Adipocyte (in vitro differentiated cells): ENCODE data around the gene RBM20.
"Not testable (repeated sequence)": the region's sequence is repeated elsewhere in the genome, so short reads cannot be mapped to it uniquely, and the experiment has no call there.

ENCODE experiments used
- DNase-seq: peaks from one replicate; pipeline ENCODE4 v3.0.0-alpha.2; 2015; ENCODE audit warnings: low read depth
- H3K27me3 ChIP-seq: replicated peaks from 2 replicates; pipeline ENCODE4 v1.7.0; 2013; ENCODE audit warnings: mild to moderate bottlenecking, low read length, moderate library complexity; ENCODE audit not compliant: control insufficient read depth, insufficient read depth
- H3K36me3 ChIP-seq: 2 replicates; pipeline ENCODE4 v1.7.0; 2013; ENCODE audit warnings: low read length, mild to moderate bottlenecking, moderate library complexity; ENCODE audit not compliant: control insufficient read depth, insufficient read depth, severe bottlenecking
- H3K4me1 ChIP-seq: 2 replicates; pipeline ENCODE4 v1.7.0; 2013; ENCODE audit warnings: mild to moderate bottlenecking, low read length, moderate library complexity; ENCODE audit not compliant: control insufficient read depth, insufficient read depth
- H3K4me3 ChIP-seq: 2 replicates; pipeline ENCODE4 v1.7.0; 2013; ENCODE audit warnings: mild to moderate bottlenecking, low read length, moderate library complexity
- H3K9ac ChIP-seq: 2 replicates; pipeline ENCODE4 v1.7.0; 2013; ENCODE audit warnings: mild to moderate bottlenecking, low read length, moderate library complexity
- H3K9me3 ChIP-seq: 2 replicates; pipeline ENCODE4 v1.7.0; 2013; ENCODE audit warnings: mild to moderate bottlenecking, low read length, moderate library complexity; ENCODE audit not compliant: control insufficient read depth

Gene RBM20

DNA sequence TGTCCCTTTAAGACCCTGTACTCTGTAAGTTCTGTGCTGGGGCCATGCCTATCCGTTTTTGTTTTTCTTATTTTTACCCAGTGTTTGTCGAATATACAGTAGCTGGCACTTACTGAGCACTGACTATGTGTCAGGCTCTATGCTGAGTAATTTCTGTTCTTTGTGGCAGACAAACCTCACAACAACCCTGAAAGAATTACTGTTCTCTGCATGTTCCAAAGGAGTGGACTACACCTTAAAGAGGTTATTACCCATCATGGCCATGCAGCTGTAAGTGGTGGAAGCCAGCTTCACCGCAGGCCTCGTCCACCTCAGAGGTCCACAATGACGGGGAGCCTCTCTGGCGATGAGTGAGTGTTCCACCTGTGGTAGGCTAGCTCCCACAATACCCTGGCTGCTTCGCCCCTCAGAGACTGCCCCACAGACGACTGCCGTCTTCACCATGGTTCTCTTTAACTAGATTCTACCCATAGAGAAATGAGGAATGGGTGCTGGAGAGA is 30.1 kb upstream of the RBM20 start:
- no peak overlapping the region for H3K9ac ChIP-seq
- H3K9me3 ChIP-seq: no peaks in the 10 kb centered on the region
- no peak for DNase-seq
- H3K36me3 ChIP-seq: no peaks in the 10 kb centered on the region
- peaks cover 9% of the 10 kb centered on the region for H3K4me1 ChIP-seq
- no peak overlapping the region for H3K4me3 ChIP-seq
- peaks cover 19% of the 10 kb centered on the region for H3K27me3 ChIP-seq

DNA sequence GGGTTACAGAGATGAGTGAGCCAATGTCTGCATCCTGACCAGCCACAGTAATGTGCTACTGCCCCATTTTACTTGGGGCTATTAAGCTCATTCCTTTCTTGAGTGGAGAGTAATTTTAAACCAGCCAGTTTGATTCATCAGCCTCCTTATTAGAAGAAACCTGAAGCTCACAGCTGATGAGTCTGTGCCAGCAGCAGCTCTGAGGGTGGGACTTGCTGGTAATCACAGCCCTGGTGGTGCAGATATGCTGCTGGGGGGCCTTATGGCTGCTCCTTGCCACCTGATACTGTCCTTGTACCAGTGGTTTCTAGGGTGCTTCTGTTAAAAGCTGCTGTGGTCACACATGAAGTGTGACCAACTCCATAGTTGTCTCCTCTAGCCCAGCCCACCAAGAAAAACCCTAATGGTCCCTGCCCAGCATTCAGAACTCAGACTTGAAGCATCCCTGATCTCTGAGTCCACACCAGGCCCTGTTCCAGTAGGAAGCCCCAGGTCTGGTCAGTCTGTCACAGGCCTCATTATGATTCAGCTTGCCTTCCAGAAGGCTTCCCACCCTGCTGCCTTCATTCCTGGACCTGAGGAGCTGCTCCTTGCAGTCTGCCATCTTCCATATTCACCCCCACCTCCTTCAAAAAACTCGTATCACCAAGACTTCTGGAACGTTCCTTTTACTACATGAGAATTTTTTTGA is 28.9 kb upstream of the RBM20 start:
- Histone ChIP-seq H3K36me3 (no peaks in the 10 kb centered on the region), H3K4me1 (no peaks in the 10 kb centered on the region), H3K4me3 (no peak overlapping the region), H3K9me3 (no peaks in the 10 kb centered on the region), H3K27me3 (peaks cover 19% of the 10 kb centered on the region), H3K9ac (no peak overlapping the region)
- peak; percentile 11 for DNase-seq

DNA sequence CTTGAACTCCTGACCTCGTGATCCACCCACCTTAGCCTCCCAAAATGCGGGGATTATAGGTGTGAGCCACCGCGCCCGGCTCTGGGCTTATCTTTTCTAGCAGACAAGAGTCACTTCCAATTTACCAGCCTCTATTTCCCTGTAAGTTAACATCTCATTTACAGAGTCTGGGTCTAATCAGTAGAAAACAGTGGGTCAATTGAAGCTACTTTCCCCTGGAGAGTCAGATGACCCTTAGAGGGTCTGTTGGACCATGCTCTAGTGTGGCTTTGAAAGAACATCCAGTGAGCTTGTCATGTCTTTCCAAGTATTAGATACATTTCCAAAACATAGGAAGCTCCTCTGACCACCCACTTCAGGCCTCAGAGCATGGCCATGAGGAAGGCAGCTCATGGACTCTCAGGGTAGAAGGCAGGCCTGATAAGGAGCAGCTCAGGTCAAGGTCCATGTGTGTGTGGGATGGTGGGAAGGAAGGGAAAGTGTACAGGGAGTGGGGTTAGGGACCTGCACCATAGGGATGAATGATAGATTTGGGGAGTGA is 27.6 kb upstream of the RBM20 start:
- no peak for DNase-seq
- Histone ChIP-seq H3K27me3 (peaks cover 11% of the 10 kb centered on the region), H3K36me3 (no peaks in the 10 kb centered on the region), H3K9ac (no peak overlapping the region), H3K4me3 (no peak overlapping the region), H3K9me3 (no peaks in the 10 kb centered on the region), H3K4me1 (no peaks in the 10 kb centered on the region)

DNA sequence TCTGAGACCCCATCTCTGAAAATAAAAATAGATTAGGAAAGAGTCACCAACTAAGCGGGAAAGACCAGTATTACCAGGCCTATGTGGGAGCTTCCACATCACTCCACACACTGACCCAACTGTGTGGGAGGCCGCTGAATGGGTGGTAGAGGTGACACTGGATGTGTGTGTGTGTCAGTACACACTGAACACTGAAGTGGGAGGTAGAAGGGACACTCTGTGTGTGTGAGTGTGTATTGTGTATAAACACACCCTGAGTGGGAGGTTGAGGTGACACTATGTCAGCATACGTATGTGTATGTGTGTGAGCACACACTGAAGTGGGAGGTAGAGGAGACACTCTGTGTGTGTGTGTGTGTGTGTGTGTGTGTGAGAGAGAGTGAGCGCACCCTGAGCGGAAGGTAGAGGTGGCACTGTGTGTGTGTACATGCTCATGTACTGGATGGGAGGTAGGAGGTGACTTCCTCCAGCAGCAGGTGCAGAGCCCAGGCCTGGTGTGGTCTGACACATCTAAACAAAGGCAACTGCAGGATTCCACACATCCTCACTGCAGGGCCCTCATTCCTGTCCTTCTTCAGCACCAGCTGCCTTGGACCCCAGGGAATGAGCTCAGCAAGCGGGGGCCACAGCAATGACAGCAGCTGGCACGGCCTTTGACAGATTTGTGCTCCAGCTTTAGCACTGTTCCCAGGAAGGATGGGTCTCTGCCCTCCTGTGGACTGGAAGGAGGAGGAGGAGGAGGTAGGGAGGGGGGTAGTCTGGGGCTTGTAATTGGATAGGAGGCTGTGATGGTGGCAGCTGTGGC is 26.5 kb upstream of the RBM20 start:
- Histone ChIP-seq H3K9ac (no peak overlapping the region), H3K27me3 (peaks cover 4% of the 10 kb centered on the region), H3K4me1 (no peaks in the 10 kb centered on the region), H3K4me3 (no peak overlapping the region), H3K36me3 (no peaks in the 10 kb centered on the region), H3K9me3 (no peaks in the 10 kb centered on the region)
- no peak for DNase-seq

DNA sequence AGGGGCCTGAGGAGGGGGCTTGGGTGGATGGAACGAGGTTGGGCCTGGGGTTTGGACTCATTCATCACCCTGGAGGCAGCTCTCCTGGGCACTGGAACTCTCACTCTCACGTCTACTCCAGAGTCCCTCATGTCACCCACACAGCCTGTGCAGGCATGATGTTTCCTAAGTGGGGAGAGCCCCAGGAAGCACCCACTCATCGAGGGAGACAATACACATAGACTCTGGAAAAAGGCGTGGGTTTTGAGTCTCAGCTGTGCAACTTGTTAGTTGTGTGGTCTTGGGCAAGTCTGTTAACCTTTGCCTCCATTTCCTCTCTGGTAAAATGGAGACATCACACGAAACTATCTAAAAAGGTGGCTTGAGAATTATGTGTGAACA is 25.9 kb upstream of the RBM20 start:
- Histone ChIP-seq H3K36me3 (no peaks in the 10 kb centered on the region), H3K27me3 (peaks cover 3% of the 10 kb centered on the region), H3K4me3 (no peak overlapping the region), H3K9me3 (no peaks in the 10 kb centered on the region), H3K4me1 (no peaks in the 10 kb centered on the region), H3K9ac (no peak overlapping the region)
- DNase-seq: no peak

DNA sequence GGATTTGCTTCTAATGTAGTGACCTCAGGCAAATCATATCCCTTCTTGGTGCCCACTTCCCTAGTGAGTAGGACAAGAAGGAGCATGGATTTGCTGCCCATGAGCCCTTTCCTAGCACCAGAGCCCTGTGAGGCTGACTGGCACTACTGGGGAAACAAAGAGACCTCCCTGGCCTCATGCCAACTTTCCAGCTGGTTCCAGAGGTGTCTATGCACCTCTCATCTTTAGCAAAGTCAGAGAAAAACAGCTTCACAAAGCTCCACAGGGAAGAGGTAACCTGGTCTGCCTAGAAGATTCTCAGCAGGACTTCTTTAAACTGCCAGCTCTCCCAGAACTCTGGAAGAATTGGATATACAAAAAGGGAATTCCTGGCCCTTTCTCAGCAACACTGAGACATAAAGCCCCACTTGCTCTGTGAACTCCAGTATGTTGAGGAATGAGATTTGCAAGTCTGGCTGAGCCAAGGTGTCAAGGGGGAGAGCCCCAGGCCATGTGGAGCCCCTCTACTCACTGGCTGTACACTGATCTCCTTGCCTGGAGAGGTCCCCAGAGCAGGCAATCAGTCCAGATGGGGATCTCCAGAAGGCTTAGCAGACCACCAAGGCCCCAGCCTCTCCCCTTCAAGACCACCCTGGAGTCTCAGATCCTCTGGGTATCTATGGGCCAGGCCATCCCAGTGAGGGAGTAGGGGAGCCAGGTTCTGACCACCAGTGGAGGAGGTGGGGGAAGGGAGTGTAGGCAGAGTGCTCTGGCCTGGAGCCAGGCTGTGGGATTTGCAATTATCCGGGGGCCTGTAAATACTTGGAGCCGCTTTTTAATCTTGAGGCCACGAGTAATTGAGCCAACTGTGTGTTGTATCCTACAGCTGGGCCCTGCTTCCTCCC is 24.4 kb upstream of the RBM20 start:
- DNase-seq: no peak
- H3K9ac ChIP-seq: no peak overlapping the region
- H3K4me1 ChIP-seq: no peaks in the 10 kb centered on the region
- no peaks in the 10 kb centered on the region for H3K36me3 ChIP-seq
- no peak overlapping the region for H3K4me3 ChIP-seq
- H3K27me3 ChIP-seq: no peaks in the 10 kb centered on the region
- H3K9me3 ChIP-seq: no peaks in the 10 kb centered on the region

DNA sequence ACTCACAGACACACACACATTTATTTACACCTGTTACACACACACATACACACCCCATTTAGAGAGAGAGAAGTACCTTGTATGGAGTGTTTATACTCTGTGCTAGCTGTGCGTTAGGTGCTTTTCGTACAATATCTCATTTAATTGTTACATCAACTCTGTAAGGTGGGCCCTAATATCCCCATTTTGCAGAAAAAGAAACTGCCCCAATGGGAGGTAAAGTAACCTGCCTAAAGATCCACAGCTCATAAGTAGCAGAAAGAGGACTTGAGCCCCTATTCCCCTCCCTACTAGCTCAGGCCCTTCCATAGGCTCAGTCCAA is 23.8 kb upstream of the RBM20 start:
- no peak for DNase-seq
- Histone ChIP-seq H3K9me3 (no peaks in the 10 kb centered on the region), H3K4me1 (no peaks in the 10 kb centered on the region), H3K27me3 (no peaks in the 10 kb centered on the region), H3K9ac (no peak overlapping the region), H3K4me3 (no peak overlapping the region), H3K36me3 (no peaks in the 10 kb centered on the region)

DNA sequence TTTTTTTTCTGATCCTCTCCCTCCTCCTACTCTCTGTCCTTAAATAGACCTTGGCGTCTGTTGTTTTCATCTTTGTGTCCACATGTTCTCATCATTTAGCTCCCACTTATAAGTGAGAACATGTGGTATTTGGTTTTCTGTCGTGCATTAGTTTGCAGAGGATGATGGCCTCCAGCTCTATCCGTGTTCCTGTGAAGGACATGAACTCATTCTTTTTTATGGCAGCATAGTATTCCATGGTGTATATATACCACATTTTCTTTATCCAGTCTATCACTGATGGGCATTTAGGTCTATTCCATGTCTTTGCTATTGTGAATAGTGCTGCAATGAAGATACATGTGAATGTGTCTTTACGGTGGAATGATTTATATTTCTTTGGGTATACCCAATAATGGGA is 20.8 kb upstream of the RBM20 start:
- H3K4me1 ChIP-seq, DNase-seq, H3K9me3 ChIP-seq, H3K36me3 ChIP-seq, H3K4me3 ChIP-seq, H3K27me3 ChIP-seq, H3K9ac ChIP-seq: not testable (repeated sequence)

DNA sequence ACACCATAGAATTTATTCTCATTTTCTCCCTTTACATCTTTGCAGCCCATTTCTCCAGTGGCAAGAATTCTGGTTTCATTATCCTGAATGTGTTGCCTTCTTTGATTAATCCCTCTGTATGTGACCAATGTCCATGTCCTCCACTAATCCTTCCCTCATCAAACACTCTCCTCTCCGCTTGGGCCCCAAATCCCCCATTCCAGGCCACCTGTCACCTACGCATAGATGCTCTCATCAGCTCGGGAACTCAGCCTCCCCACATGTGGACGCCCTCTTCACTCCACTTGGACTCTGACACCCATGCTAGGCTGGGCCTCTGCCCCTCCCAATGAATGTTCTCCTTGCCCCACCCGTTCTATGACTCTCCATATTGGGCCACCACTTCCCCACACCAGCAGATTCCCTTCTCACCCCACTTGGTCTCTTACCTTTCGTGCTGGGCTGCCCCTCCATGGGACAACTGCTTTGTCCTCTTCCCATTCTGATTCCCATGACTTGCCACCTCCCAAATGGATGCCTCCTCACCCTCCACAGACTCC is 18.7 kb upstream of the RBM20 start:
- Histone ChIP-seq H3K4me1 (no peaks in the 10 kb centered on the region), H3K36me3 (no peaks in the 10 kb centered on the region), H3K9me3 (peaks cover 2% of the 10 kb centered on the region), H3K9ac (no peak overlapping the region), H3K27me3 (no peaks in the 10 kb centered on the region), H3K4me3 (no peak overlapping the region)
- no peak for DNase-seq

DNA sequence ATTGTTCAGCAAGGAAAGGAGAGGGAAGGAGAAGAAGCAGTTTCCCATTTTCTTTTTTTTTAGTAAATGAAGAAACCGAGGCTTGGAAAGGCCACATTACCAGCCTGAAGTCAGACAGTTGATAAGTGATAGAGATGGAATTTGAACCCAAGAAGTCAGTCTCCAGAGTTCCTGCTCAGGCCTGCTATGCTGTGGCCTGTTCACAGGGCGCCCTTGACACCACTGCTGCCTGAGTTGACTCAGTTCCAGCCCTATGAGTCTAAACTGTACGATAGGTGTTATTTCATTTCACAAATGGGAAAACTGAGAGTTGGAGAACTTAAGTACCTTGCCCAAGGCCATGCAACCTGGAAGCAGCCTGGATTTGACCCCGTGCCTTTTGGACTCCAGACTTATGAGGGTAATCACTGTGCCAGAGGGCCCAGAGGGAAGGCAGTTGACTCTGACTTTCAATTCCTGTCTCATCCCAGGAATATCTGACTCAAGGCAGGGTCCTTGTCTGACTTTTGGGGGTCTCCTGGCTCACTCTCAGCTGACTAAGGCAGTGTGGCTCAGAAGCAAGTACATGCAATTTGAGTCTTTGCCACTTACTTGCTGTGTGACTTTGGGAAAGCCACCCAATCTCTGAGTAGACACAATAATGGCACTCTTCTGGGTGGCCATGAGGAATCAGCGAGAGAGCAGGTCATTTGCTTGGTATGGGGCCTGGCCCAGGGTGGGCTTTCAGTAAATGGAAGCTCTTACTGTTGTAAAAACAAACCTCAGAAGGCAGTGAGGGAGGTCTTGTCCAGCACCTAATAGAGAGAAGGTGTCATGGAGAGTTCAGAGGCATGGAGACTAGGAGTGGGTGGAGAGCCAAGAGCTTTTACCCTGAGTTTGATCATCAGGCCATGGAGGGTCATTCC is 17.9 kb upstream of the RBM20 start:
- Histone ChIP-seq H3K27me3 (no peaks in the 10 kb centered on the region), H3K9ac (no peak overlapping the region), H3K4me3 (no peak overlapping the region), H3K9me3 (peaks cover 2% of the 10 kb centered on the region), H3K4me1 (no peaks in the 10 kb centered on the region), H3K36me3 (no peaks in the 10 kb centered on the region)
- DNase-seq: no peak
